Measurements from ENCODE around the gene ADARB1. TPM values are rescaled to one million over a fixed set of nuclear protein-coding genes. Genes with fewer than 3 reads are reported as not detected.

Gene ADARB1
- total and polyA plus RNA-seq, 9 donors = 6.0 to 23.7 (median 16.3) TPM

DNA sequence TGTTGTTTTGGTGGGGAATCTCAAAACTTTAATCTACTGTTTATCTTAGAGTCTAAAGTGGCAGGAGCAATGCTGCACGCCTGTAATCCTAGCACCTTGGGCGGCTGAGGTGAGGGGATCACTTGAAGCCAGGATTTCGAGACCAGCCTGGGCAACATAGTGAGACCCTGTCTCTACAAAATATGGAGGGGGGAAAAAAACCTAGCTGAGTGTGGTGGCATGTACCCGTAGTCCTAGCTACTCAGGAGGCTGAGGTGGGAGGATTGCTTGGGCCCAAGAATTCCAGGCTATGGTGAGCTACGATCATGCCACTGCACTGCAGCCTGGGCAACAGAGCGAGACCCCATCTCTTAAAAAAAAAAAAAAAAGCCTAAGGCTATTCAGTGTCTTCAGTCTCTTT, 175.2 kb downstream of the ADARB1 start:
- H3K36me3 ChIP-seq = no peaks in the 10 kb centered on the region
- no peak for DNase-seq
- no peak overlapping the region for H3K4me3 ChIP-seq
- intact Hi-C loops (cut with DNase I) = no loop called here
- H3K9me3 ChIP-seq = no peaks in the 10 kb centered on the region
- TF ChIP-seq EP300 (IDR thresholded peaks at IDR 0.05) (no peak), POLR2A (IDR thresholded peaks at IDR 0.05) (no peak)
- TF ChIP-seq, protein P1, sequence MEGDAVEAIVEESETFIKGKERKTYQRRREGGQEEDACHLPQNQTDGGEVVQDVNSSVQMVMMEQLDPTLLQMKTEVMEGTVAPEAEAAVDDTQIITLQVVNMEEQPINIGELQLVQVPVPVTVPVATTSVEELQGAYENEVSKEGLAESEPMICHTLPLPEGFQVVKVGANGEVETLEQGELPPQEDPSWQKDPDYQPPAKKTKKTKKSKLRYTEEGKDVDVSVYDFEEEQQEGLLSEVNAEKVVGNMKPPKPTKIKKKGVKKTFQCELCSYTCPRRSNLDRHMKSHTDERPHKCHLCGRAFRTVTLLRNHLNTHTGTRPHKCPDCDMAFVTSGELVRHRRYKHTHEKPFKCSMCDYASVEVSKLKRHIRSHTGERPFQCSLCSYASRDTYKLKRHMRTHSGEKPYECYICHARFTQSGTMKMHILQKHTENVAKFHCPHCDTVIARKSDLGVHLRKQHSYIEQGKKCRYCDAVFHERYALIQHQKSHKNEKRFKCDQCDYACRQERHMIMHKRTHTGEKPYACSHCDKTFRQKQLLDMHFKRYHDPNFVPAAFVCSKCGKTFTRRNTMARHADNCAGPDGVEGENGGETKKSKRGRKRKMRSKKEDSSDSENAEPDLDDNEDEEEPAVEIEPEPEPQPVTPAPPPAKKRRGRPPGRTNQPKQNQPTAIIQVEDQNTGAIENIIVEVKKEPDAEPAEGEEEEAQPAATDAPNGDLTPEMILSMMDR (IDR thresholded peaks at IDR 0.05) = no peak
- 92 to 94% (median 94%) methylated on average over 6 of the region's 6 CpGs for WGBS, 3 donors
- H3K27ac ChIP-seq = no peak overlapping the region
- peaks cover 4% of the 10 kb centered on the region for H3K4me1 ChIP-seq (ENCODE audit: insufficient read depth)
- H3K27me3 ChIP-seq = no peaks in the 10 kb centered on the region

DNA sequence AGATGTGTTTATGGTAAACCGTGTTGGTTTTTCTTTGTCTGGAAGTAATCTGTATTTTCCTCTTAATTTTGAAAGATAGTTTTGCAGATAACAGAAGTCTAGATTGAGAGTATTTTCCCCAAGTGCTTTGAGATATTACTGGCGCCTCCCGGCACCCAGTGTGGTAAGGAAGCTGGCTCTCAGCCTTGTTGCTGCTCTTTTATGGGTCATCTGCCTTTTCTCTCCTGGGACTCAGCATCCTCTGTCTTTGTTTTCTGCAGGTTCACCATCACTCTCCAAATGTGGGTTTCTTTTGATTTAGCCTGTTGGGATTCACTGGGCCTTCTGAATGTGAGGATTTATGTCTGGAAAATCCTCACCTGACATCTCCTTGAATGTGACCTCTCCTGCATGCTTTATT, 175.9 kb downstream of the ADARB1 start:
- DNase-seq = no peak
- intact Hi-C loops (cut with DNase I) = no loop called here
- H3K27ac ChIP-seq = no peak overlapping the region

DNA sequence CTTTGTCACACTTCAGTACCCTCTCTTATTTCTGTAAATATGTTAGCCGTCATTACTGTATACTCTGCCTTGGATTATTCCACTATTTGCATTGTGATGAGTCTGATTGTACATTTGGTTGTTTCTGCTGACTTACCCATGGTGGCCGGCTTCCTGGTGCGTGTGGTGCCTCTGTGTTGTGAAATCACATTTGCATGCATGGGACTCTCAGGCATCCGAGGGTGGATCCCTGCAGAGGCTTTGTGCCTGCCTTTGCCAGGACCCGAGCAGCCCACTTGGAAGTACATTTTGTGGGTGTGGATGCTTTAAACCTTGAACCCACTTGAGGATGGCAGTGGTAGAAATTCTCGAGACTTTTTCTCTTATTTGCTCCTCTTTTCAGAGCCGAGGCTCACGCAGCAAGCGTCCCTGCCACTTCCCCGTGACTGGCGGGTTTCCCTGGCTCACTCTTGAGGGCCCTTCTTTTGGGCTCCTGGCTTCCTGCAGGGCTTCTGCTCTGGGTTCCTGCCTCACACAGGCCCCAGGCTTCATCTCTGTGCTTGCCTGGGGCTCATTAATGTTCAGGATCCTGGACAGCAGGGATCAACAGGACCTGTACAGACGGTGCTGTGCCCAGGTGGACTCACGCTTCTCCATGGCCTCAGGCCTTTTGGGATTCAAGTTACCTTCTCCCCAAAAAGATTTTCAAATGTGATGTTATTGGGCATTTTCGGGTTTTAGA, 176.7 kb downstream of the ADARB1 start:
- peaks cover 4% of the 10 kb centered on the region for H3K4me1 ChIP-seq (ENCODE audit: insufficient read depth)
- no peak overlapping the region for H3K27ac ChIP-seq
- intact Hi-C loops (cut with DNase I) = no loop called here
- DNase-seq = no peak
- H3K9me3 ChIP-seq = no peaks in the 10 kb centered on the region
- no peaks in the 10 kb centered on the region for H3K36me3 ChIP-seq
- no peak overlapping the region for H3K4me3 ChIP-seq
- no peaks in the 10 kb centered on the region for H3K27me3 ChIP-seq
- TF ChIP-seq EP300 (IDR thresholded peaks at IDR 0.05) (no peak), POLR2A (IDR thresholded peaks at IDR 0.05) (no peak)
- TF ChIP-seq, protein P1 (IDR thresholded peaks at IDR 0.05) = no peak
- WGBS, 3 donors = 88 to 95% (median 88%) methylated on average over 14 of the region's 14 CpGs

More for the DNA sequence above, 175.9 kb downstream of the ADARB1 start:
- TF ChIP-seq EP300 (IDR thresholded peaks at IDR 0.05) (no peak), POLR2A (IDR thresholded peaks at IDR 0.05) (no peak)
- TF ChIP-seq, protein P1 (IDR thresholded peaks at IDR 0.05) = no peak
- H3K27me3 ChIP-seq = no peaks in the 10 kb centered on the region
- 90 to 91% (median 90%) methylated on average over 3 of the region's 3 CpGs for WGBS, 3 donors
- H3K4me3 ChIP-seq = no peak overlapping the region
- peaks cover 4% of the 10 kb centered on the region for H3K4me1 ChIP-seq (ENCODE audit: insufficient read depth)
- no peaks in the 10 kb centered on the region for H3K36me3 ChIP-seq
- no peaks in the 10 kb centered on the region for H3K9me3 ChIP-seq

DNA sequence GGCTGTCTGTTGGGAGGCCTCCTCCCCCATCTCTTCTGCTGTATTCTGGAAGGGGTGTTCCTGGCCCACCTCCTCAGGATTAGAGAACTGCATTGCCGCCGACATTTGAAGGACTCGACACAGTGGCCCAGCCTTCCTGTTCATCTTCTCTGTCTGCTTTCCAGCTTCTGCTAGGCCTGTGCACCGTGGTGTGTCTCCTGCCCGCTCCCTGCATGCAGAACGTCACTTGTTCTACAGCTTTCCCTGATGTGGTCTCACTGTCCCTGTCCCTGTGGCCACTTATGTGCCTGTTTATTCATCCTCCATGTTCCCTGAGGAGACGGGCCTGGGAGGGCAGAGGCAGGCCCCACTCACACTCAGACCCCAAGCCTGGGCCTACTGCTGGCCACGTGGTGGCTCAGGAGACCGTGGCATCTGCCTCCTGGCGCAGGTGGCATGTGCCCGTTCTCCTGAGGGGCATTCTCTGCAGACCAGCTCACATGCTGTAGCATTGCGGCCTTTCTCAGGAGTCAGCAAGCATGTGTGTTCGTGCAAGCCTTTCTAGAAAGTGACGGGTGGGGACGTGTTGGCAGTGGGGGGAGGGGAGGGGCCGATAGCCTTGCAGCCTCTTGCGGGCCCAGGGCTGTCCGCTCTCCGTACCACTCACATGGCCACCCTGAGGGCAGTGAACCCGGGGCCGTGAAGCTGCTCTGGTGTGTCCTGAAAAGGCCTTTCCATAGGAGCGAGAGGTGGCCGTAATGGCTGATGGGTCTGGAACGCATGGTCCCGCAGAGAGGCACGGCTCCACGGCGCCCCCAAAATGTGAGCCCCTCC, 177.5 kb downstream of the ADARB1 start:
- no peak overlapping the region for H3K4me3 ChIP-seq
- H3K27ac ChIP-seq = no peak overlapping the region
- no peaks in the 10 kb centered on the region for H3K36me3 ChIP-seq
- DNase-seq = peak in 1 of 5 donors; percentile 9
- WGBS, 3 donors = 91 to 96% (median 92%) methylated on average over 27 to 28 of the region's 28 CpGs
- peaks cover 4% of the 10 kb centered on the region for H3K4me1 ChIP-seq (ENCODE audit: insufficient read depth)
- intact Hi-C loops (cut with DNase I) = no loop called here
- no peak for TF ChIP-seq EP300 (IDR thresholded peaks at IDR 0.05)
- TF ChIP-seq POLR2A (IDR thresholded peaks at IDR 0.05) = no peak
- TF ChIP-seq, protein P1 (IDR thresholded peaks at IDR 0.05) = no peak
- no peaks in the 10 kb centered on the region for H3K9me3 ChIP-seq
- H3K27me3 ChIP-seq = no peaks in the 10 kb centered on the region

Measured in ovary (tissue), 9 donors.